Prostate gland (tissue), 2 donors: Measurements from ENCODE around the gene CAV1.

ENCODE experiments used
- POLR2A ChIP-seq: fragments of 450-650 bp; IDR thresholded peaks from one replicate; pipeline ENCODE4 v1.6.1; 2016; ENCODE audit warnings: antibody characterized with exemption, mild to moderate bottlenecking
- TF ChIP-seq, protein P1 (sequence below), 4 experiments: fragments of 200-600 bp in 2 of 4; fragments of 450-650 bp in 2 of 4; sonication (generic) in 2 of 4; IDR thresholded peaks; 1 replicate in 3 of 4; 2 replicates in 1 of 4; pipeline ENCODE4 v1.5.1; 2016 to 2019; ENCODE audit warnings: antibody characterized with exemption in 4 of 4, mild to moderate bottlenecking in 2 of 4, moderate library complexity in 2 of 4

DNA sequence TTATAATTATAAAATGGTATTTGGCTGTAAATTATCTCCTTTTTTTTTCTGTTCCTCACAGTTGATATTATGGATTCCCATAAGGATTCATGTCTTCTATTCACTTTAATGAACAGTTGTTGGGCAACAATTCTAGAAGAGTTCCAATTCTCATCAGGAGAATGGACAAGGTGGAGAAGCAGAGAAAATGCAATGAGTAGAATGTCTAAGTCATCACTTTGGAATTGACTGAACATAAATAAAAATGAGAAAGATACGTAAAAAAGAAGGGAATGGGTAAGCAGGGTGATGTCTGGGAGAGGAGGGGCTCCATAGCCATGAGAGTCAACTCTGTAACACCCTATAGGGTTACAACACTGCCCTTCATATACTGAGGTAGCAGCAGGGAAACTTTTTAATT is 27.1 kb upstream of the CAV1 start:
- TF ChIP-seq, protein P1, sequence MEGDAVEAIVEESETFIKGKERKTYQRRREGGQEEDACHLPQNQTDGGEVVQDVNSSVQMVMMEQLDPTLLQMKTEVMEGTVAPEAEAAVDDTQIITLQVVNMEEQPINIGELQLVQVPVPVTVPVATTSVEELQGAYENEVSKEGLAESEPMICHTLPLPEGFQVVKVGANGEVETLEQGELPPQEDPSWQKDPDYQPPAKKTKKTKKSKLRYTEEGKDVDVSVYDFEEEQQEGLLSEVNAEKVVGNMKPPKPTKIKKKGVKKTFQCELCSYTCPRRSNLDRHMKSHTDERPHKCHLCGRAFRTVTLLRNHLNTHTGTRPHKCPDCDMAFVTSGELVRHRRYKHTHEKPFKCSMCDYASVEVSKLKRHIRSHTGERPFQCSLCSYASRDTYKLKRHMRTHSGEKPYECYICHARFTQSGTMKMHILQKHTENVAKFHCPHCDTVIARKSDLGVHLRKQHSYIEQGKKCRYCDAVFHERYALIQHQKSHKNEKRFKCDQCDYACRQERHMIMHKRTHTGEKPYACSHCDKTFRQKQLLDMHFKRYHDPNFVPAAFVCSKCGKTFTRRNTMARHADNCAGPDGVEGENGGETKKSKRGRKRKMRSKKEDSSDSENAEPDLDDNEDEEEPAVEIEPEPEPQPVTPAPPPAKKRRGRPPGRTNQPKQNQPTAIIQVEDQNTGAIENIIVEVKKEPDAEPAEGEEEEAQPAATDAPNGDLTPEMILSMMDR (IDR thresholded peaks at IDR 0.05) = no peak
- TF ChIP-seq POLR2A = no peak
